GM19463 (cell line): Measurements from ENCODE around the gene TXNDC15.
A peak's percentile ranks its signal among the peaks of the same experiment; 100 is the strongest.
"Not testable (repeated sequence)": the region's sequence is repeated elsewhere in the genome, so short reads cannot be mapped to it uniquely, and the experiment has no call there.

Source experiments
- ATAC-seq: cut with Tn5 transposase; IDR thresholded peaks from one replicate; pipeline ENCODE4 v1.9.1; 2021; ENCODE audit warnings: mild to moderate bottlenecking, moderate library complexity; ENCODE audit not compliant: unreplicated experiment

Gene TXNDC15

GRCh38 chr5:134874831-134875655 lies 872 bp downstream of the TXNDC15 start:
- peak; percentile 17 for ATAC-seq

DNA sequence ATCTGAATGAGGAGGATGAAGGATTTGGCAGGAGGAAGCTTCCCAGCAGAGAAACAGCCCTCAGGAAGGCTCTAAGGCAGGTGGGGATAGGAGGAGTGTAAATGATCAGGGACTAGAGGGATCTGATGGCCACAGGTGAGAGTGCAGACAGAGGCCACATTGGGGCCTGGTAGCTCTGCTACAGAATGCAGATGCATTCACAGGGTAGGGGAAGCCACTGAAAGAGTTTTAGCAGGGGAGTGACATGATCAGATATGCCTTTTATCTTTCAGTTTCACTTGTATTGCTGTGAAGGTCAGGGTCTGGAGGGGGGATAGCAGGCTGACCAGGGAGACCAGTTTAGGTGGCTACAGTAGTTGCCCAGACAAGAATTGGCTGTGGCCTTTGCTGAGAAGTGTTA lies 3.0 kb downstream of the TXNDC15 start:
- peak; percentile 38 for ATAC-seq

DNA sequence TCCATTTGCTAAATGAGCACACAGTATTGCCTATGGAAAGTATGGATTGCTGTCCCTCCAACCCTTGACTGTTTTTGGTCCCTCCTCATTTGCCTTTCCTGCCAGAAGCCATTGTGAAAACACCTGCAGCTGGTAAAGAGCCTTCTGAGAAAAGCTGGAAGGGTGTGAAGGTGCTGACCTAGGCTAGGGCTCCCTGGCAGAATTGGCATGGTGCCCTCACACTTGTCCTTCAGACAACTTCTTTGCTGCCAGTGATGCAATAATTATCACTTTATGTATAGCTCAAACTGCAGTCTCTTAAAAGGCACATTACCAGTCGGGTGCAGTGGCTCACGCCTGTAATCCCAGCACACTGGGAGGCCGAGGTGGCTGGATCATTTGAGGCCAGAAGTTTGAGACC lies 4.2 kb downstream of the TXNDC15 start:
- no peak for ATAC-seq

GRCh38 chr5:134879456-134879855 lies 5.3 kb downstream of the TXNDC15 start:
- ATAC-seq = no peak

DNA sequence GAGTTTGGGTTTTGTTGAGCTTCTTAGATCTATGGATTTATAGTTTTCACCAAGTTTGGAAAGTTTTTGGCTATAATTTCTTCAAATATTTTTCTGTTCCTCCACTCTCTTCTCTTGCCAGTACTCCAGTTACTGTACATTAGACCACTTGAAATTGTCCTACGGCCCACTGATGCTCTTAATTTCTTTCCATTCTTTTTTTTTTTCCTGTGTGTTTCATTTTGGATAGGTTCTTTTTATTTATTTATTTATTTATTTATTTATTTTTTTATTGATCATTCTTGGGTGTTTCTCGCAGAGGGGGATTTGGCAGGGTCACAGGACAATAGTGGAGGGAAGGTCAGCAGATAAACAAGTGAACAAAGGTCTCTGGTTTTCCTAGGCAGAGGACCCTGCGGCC lies 6.8 kb downstream of the TXNDC15 start:
- ATAC-seq = not testable (repeated sequence)

- ATAC-seq = not testable (repeated sequence)
Measured at GRCh38 chr5:134881711-134882110, 7.5 kb downstream of the TXNDC15 start.

GRCh38 chr5:134887593-134888159 lies 13.5 kb downstream of the TXNDC15 start:
- no peak for ATAC-seq

GRCh38 chr5:134889335-134889734 lies 15.2 kb downstream of the TXNDC15 start:
- ATAC-seq = no peak

- no peak for ATAC-seq
Measured at GRCh38 chr5:134891473-134891872, 17.3 kb downstream of the TXNDC15 start.

- ATAC-seq = no peak
Measured at GRCh38 chr5:134892282-134892681, 18.1 kb downstream of the TXNDC15 start.

GRCh38 chr5:134892926-134893325 lies 18.8 kb downstream of the TXNDC15 start:
- ATAC-seq = no peak

DNA sequence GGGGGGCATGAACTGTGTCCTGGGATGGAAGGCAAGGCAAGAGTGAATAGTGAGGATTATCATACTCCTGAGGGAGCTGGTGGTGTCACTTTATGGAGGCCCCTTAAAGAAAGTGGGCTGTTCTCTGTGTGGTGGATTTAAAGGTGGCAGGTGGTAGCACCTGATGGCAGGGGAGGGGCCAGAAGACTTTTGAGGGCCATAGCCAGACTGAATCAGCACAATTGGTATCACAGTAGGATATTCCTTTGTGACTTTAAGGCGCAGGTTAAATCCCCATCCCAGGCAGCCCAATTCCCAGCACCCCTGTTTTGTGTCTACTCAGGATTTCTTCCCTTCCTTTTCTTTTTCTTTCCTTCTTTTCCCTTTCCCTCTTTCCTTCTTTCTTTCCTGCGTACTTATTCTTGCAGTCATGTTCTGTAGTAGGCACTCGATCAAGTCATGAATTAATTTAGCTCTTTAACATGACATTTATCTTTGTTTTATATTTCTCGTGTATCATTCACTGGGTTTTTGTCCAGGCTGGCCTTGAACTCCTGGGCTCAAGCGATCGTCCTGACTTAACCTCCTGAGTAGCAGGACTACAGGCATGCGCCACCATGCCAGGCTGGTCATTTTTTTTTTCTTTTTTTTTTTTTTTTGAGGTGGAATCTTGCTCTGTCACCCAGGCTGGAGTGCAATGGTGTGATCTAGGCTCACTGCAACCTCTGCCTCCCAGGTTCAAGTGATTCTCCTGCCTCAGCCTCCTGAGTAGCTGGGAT lies 19.8 kb downstream of the TXNDC15 start:
- ATAC-seq = no peak

- ATAC-seq = no peak
Measured at GRCh38 chr5:134902071-134902801, 28.1 kb downstream of the TXNDC15 start.

DNA sequence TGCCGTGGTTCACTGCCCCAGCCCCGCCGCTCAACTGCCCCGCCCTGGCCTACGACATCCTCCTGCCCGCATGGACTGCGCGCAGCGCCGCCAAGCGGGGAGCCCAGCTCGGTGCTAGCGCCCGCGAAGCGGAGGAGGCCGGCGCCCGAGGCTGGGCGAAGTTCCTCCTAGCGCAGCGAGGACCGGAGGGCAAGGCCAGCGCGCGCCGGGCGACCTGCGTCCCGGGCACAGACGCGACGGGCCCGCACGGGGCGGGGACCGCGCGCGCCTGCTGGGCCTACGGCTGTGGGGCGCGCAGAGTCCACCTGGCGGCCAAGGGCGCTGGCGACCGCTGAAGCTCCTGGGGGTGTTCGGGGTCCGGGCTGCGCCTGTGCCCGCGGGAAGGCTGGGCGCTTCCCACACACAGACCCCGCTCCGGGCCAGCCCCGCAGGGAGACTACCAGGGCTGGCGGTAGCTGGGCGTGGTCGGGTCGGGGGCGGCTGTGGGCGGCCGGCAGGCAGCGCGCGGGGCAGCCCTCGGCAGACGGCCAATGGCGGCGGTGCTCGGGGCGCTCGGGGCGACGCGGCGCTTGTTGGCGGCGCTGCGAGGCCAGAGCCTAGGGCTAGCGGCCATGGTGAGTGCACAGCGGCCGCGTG lies 30.6 kb downstream of the TXNDC15 start, which contains the start of gene PCBD2:
TSS of gene PCBD2 (plus strand) at position 522 of the 636 bp plus-strand sequence. CDS start at position 531, 9 bp downstream.
- peak; percentile 79 for ATAC-seq

DNA sequence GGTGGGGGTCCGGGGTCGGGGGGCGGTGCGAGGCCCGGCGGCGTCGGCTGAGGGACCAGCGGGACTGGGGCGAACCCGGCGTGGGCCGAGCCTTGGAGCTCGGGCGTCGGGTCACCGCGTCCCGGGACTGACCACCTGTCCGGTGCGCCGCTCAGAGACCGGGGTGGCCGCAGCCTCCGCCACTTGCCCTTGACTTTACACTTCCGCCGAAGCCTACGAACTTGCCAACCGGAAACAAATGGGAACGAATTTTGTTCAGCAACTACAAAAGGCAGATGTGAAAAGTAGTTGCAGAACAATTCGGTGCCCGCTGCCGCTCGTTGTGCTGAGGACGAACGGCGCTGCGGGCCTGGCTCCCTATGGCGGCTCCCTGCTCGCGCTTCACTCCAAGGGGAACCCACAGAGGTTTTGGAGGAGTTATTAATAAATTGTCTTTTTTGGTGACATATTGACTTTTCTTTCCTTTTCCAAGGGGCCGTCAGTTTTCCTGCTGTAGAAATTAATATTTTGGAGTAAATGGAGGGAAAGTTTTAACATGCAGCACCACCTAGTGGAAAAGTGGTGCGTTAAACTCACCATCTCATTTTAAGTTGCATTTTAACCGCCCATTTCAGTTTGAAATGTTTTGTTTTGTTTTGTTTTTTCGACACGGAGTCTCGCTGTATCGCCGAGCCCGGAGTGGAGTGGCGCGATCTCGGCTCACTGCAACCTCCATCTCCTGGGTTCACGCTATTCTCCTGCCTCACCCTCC lies 31.2 kb downstream of the TXNDC15 start:
- ATAC-seq = peak; percentile 17

DNA sequence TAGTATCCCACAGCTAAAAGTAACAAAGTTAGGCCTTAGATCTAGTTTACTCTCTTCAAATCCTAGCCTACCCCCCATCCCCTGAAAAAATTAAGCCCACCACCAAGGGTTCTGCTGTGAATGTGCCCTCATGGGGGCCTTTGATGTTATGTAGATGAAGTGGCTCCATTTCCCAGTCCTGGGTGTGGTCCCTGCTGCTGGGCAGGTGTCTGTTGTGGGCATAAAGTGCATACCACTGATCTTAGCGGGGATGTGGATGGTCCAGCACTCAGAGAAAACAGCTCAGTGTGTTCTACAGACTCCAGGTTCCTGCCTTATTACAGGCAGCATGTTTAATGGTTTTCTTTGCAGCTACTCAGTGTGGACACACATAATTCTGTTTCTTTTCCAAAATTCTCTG lies 32.6 kb downstream of the TXNDC15 start:
- no peak for ATAC-seq

- not testable (repeated sequence) for ATAC-seq
Measured at GRCh38 chr5:134910752-134911151, 36.6 kb downstream of the TXNDC15 start.

DNA sequence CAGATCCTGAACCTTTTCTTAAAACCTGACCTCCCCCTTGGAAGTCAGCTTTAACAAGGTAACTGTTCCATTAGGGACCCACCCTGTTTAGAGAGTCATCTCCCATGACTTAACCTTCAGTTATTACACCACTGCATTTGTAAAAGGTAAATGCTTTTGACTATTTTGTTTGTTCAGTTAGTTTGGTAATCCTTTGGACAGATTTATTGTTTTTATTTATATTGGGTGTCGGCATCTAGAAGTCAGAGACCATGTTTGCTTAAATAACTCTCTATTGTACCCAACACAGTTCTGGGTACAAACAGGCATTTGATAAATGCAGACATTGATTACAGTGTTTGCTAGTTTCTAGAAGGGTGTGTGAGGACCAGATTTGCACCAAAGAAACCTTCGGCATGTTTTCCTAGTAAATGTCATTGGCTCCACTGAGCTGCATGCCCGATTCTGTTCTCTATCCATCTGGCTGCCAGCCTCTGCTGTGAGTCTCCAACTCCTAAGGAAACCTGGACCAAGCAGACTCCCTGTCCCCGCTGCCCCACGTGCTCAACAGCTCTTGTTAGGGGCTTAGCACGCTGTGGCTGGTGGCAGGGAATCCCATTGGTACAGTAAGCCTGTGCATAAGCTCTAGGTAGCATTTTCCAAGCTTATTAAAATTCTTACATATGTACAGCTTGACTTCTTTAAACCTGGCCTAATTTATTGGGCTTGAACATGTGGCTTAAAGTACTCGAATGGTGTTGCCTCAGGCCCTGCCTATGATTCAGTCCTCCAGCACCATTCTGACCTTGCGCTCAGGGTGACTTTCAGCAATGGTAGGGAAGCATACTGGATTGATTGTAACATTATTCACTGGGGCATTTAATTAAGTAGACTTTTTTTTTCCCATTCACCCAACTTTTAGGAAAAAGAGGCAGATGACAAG lies 37.4 kb downstream of the TXNDC15 start:
- ATAC-seq = no peak

DNA sequence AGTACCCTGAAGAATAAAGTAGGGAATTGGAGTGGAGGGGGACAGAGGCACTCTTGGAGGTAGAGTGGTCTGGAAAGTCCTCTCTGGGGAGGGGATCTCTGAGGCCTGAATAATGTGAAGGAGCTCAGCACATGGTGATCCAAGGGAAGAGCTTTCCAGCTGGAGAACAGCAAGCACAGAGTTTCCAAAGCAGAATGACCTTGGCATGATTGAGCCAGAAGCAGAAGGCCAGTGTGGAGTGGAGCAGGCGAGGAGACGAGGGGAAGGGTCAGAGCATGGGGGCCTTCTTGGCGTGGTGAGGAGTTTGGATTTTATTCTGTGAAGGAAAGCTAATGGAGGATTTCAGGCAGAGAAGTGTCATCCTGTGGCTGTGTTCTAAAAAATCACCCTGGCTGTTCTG lies 39.1 kb downstream of the TXNDC15 start:
- ATAC-seq = no peak
